Caco-2 (cell line): Measurements from ENCODE around the gene DNASE2B. TPM values are rescaled to one million over a fixed set of nuclear protein-coding genes. Genes with fewer than 3 reads are reported as not detected.

Experiments used
- BruUV-seq: library from RNA; stranded (reverse); fragments of 400-500 nt; replicated peaks from 2 replicates; lab custom pipeline; 2021; lab: Mats Ljungman, UMichigan
- CTCF ChIA-PET: fragments of 300-600 bp; sonication (Branson Sonifier 250); formaldehyde crosslinking; loops from one replicate; lab custom pipeline; 2022; ENCODE audit warnings: antibody characterized with exemption; lab: Charles Lee
- POLR2A ChIA-PET: fragments of 300-600 bp; sonication (Branson Sonifier 250); formaldehyde crosslinking; loops from one replicate; lab custom pipeline; 2022; ENCODE audit warnings: antibody characterized with exemption; lab: Charles Lee
- DNase-seq, 2 experiments: peaks; one replicate each; pipeline versions ENCODE4 v3.0.0 to v3.0.0-alpha.2; 2020 to 2022
- H3K27me3 ChIP-seq: replicated peaks from 2 replicates; pipeline ENCODE4 v1.6.0; 2011; ENCODE audit warnings: low read length; ENCODE audit not compliant: control insufficient read depth, insufficient read depth
- H3K36me3 ChIP-seq: 2 replicates; pipeline ENCODE4 v1.5.1; 2011; ENCODE audit warnings: low read length; ENCODE audit not compliant: control insufficient read depth, insufficient read depth
- H3K4me1 ChIP-seq: fragments of 250-450 bp; sonication (Bioruptor Pico); 2 replicates; pipeline ENCODE4 v1.5.1; 2020; ENCODE audit warnings: mild to moderate bottlenecking
- H3K4me3 ChIP-seq: 2 replicates; pipeline ENCODE4 v1.5.1; 2011; ENCODE audit warnings: low read depth, mild to moderate bottlenecking, control low read depth, low read length
- H3K9me3 ChIP-seq: fragments of 250-450 bp; sonication (Bioruptor Pico); 2 replicates; pipeline ENCODE4 v1.5.1; 2020; ENCODE audit warnings: mild to moderate bottlenecking, moderate library complexity
- H3K27ac Mint-ChIP-seq: one replicate; pipeline ENCODE4 v1.8.0; 2022; ENCODE audit warnings: mixed read lengths; ENCODE audit not compliant: unreplicated experiment
- H3K27me3 Mint-ChIP-seq: one replicate; pipeline ENCODE4 v1.8.0; 2022; ENCODE audit warnings: mixed read lengths; ENCODE audit not compliant: insufficient read depth, unreplicated experiment
- H3K36me3 Mint-ChIP-seq: one replicate; pipeline ENCODE4 v1.8.0; 2022; ENCODE audit warnings: mild to moderate bottlenecking, mixed read lengths; ENCODE audit not compliant: insufficient read depth, unreplicated experiment
- H3K4me1 Mint-ChIP-seq: one replicate; pipeline ENCODE4 v1.8.0; 2022; ENCODE audit warnings: low read depth, mixed read lengths; ENCODE audit not compliant: unreplicated experiment
- H3K4me3 Mint-ChIP-seq: one replicate; pipeline ENCODE4 v1.8.0; 2022; ENCODE audit warnings: mild to moderate bottlenecking, moderate library complexity, mixed read lengths; ENCODE audit not compliant: unreplicated experiment
- H3K9me3 Mint-ChIP-seq: one replicate; pipeline ENCODE4 v1.8.0; 2022; ENCODE audit warnings: mixed read lengths; ENCODE audit not compliant: unreplicated experiment
- CTCF ChIP-seq, 2 experiments: fragments of 200-600 bp in 1 of 2; IDR thresholded peaks; 1 replicate in 1 of 2; 2 replicates in 1 of 2; pipeline versions ENCODE4 v1.5.1 to v1.8.0; 2011 to 2022; ENCODE audit warnings: antibody characterized with exemption in 1 of 2, control low read depth in 1 of 2, inconsistent platforms in 1 of 2, low read depth in 1 of 2, low read length in 1 of 2, mild to moderate bottlenecking in 1 of 2, moderate library complexity in 1 of 2; ENCODE audit not compliant: insufficient read depth in 1 of 2, severe bottlenecking in 1 of 2, unreplicated experiment in 1 of 2
- intact Hi-C: fragments of 100-400 bp; cut with micrococcal nuclease; formaldehyde crosslinking; loops from one replicate; pipeline ENCODE4 v1.10.0; 2022; ENCODE audit not compliant: unreplicated experiment
- total RNA-seq: library from RNA; stranded (reverse); gene quantifications from 2 replicates; pipeline ENCODE4 v1.2.3, GENCODE V29; 2022

The DNASE2B gene
- total RNA-seq, 1 experiment from 2014 or later = not detected

GRCh38 chr1:84403347-84403746 is 5.1 kb downstream of the DNASE2B start:
- DNase-seq = no peak
- no peaks in the 10 kb centered on the region for H3K27me3 ChIP-seq
- ChIA-PET POLR2A (no interaction called here), CTCF (no interaction called here)
- intact Hi-C loops = no loop called here
- H3K9me3 ChIP-seq = no peaks in the 10 kb centered on the region
- Mint-ChIP-seq H3K27ac (no peak overlapping the region), H3K4me1 (no peaks in the 10 kb centered on the region), H3K36me3 (no peaks in the 10 kb centered on the region), H3K27me3 (no peaks in the 10 kb centered on the region), H3K9me3 (no peaks in the 10 kb centered on the region), H3K4me3 (no peak overlapping the region)
- BruUV-seq = no TSS peak
- no peak overlapping the region for H3K4me3 ChIP-seq
- no peak for TF ChIP-seq CTCF (IDR thresholded peaks at IDR 0.05; ENCODE audit: insufficient read depth in 1 of 2, low read depth in 1 of 2, low read length in 1 of 2, severe bottlenecking in 1 of 2, unreplicated experiment in 1 of 2)
- H3K4me1 ChIP-seq = no peaks in the 10 kb centered on the region
- H3K36me3 ChIP-seq = no peaks in the 10 kb centered on the region

GRCh38 chr1:84406346-84406861 is 8.1 kb downstream of the DNASE2B start:
- H3K4me1 Mint-ChIP-seq = no peaks in the 10 kb centered on the region
- DNase-seq = no peak
- H3K27ac Mint-ChIP-seq = no peak overlapping the region
- ChIA-PET POLR2A (no interaction called here), CTCF (no interaction called here)
- H3K4me1 ChIP-seq = no peaks in the 10 kb centered on the region
- H3K36me3 ChIP-seq = no peaks in the 10 kb centered on the region
- intact Hi-C loops = no loop called here
- no peaks in the 10 kb centered on the region for H3K9me3 ChIP-seq
- no peak overlapping the region for H3K4me3 Mint-ChIP-seq
- no TSS peak for BruUV-seq
- no peak for TF ChIP-seq CTCF (IDR thresholded peaks at IDR 0.05; ENCODE audit: insufficient read depth in 1 of 2, low read depth in 1 of 2, low read length in 1 of 2, severe bottlenecking in 1 of 2, unreplicated experiment in 1 of 2)
- no peaks in the 10 kb centered on the region for H3K36me3 Mint-ChIP-seq
- no peaks in the 10 kb centered on the region for H3K27me3 Mint-ChIP-seq
- H3K4me3 ChIP-seq = no peak overlapping the region
- no peaks in the 10 kb centered on the region for H3K9me3 Mint-ChIP-seq
- H3K27me3 ChIP-seq = no peaks in the 10 kb centered on the region

GRCh38 chr1:84407524-84407923 is 9.2 kb downstream of the DNASE2B start:
- no peak for TF ChIP-seq CTCF (IDR thresholded peaks at IDR 0.05; ENCODE audit: insufficient read depth in 1 of 2, low read depth in 1 of 2, low read length in 1 of 2, severe bottlenecking in 1 of 2, unreplicated experiment in 1 of 2)
- H3K4me1 ChIP-seq = no peaks in the 10 kb centered on the region
- intact Hi-C loops = no loop called here
- Mint-ChIP-seq H3K4me3 (no peak overlapping the region), H3K27ac (no peak overlapping the region), H3K36me3 (no peaks in the 10 kb centered on the region), H3K9me3 (no peaks in the 10 kb centered on the region), H3K4me1 (no peaks in the 10 kb centered on the region), H3K27me3 (no peaks in the 10 kb centered on the region)
- H3K36me3 ChIP-seq = no peaks in the 10 kb centered on the region
- ChIA-PET CTCF (no interaction called here), POLR2A (no interaction called here)
- DNase-seq = no peak
- H3K27me3 ChIP-seq = no peaks in the 10 kb centered on the region
- H3K9me3 ChIP-seq = no peaks in the 10 kb centered on the region
- no TSS peak for BruUV-seq
- H3K4me3 ChIP-seq = no peak overlapping the region
